GM10266 (cell line): Measurements from ENCODE around the gene USP32.

Experiments used
- DNase-seq: peaks from one replicate; pipeline ENCODE4 v3.0.0; 2012; ENCODE audit errors: extremely low spot score
- CTCF ChIP-seq: IDR thresholded peaks from 2 replicates; pipeline ENCODE4 v1.5.1; 2012; ENCODE audit warnings: mild to moderate bottlenecking, low read depth; ENCODE audit not compliant: control insufficient read depth, insufficient read depth; ENCODE audit errors: missing control alignments

USP32 gene

GRCh38 chr17:60154616-60155426 lies 237.1 kb downstream of the USP32 start:
- no peak for DNase-seq
- TF ChIP-seq CTCF, result no peak

GRCh38 chr17:60153606-60154390 lies 238.1 kb downstream of the USP32 start:
- peak; percentile 18 for DNase-seq

GRCh38 chr17:60151355-60151754 lies 240.6 kb downstream of the USP32 start:
- TF ChIP-seq CTCF, result no peak
- DNase-seq, result peak; percentile 46

More at GRCh38 chr17:60153606-60154390, 238.1 kb downstream of the USP32 start:
- no peak for TF ChIP-seq CTCF

- DNase-seq, result peak; percentile 38
- no peak for TF ChIP-seq CTCF
Observed at GRCh38 chr17:60149691-60150582, 242.0 kb downstream of the USP32 start, which contains the start of gene CA4. Gene CA4 (plus strand): TSS chr17:60149973. CDS start chr17:60150035, 62 bp downstream.

GRCh38 chr17:60148373-60148772 lies 243.6 kb downstream of the USP32 start:
- TF ChIP-seq CTCF, result no peak
- DNase-seq, result peak; percentile 23

GRCh38 chr17:60147553-60148223 lies 244.2 kb downstream of the USP32 start:
- no peak for TF ChIP-seq CTCF
- DNase-seq, result no peak
